KOPT-K1 (cell line): ENCODE data around the gene RIN3.

Source experiments
- H3K27ac ChIP-seq: fragments of 200-600 bp; sonication (generic); 2 replicates; pipeline ENCODE4 v1.5.1; 2016; ENCODE audit warnings: antibody characterized with exemption, mild to moderate bottlenecking, low read depth, low read length; ENCODE audit not compliant: poor library complexity, severe bottlenecking
- H3K36me3 ChIP-seq: fragments of 200-600 bp; sonication (generic); 2 replicates; pipeline ENCODE4 v1.5.1; 2017; ENCODE audit warnings: antibody characterized with exemption, mild to moderate bottlenecking, low read length, moderate library complexity; ENCODE audit not compliant: insufficient read depth
- H3K9me3 ChIP-seq: fragments of 200-600 bp; sonication (generic); 2 replicates; pipeline ENCODE4 v1.5.1; 2017; ENCODE audit warnings: antibody characterized with exemption, low read length, mild to moderate bottlenecking; ENCODE audit not compliant: insufficient read depth, poor library complexity, severe bottlenecking

RIN3 gene

GRCh38 chr14:92561906-92562479, 48.4 kb downstream of the RIN3 start:
- Histone ChIP-seq H3K9me3 (peaks cover 12% of the 10 kb centered on the region), H3K27ac (no peak overlapping the region), H3K36me3 (peaks cover 93% of the 10 kb centered on the region)

DNA sequence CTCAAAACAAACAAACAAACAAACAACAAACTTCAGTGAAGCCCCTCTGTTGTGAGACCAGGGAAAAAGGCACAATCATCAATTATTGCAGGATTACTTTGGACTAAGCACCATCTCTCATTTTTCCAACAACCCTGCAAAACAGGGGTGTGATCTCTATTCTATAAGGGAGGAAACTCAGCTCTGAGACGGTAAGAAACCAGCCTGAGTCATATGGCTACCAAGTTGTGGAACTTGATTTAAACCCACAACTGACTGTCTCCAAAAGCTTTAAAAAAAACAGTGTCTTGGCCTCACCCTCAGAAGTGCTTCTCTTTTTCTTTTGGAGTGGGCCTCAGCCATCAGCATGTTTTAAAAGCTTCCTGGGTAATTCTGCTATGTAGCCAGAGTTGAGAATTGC, 49.8 kb downstream of the RIN3 start:
- Histone ChIP-seq H3K9me3 (peaks cover 15% of the 10 kb centered on the region), H3K27ac (no peak overlapping the region), H3K36me3 (peaks cover 85% of the 10 kb centered on the region)

DNA sequence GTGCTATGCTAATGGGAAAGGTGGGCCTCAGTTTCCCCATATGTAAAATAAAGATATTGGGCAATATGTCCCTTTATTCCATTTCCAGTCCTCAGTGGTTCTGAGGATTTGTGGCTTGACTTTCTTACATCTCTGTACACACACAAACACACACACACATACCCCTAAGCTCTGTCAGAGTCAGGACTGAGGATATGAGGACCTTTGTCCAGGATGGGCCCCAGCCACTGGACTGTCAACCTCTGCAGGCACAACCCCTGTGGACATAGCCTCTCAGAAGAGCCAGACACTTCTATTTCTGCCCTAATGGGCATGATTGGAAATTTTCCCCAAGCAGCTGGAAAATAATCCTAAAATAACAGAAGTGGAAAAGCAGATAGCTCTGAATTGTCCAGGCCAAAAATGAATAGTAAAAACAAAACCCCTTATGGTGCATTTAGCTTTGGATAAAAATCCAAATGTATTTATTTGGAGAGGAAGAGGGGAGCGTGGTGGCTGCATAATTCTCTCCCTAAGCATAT, 50.2 kb downstream of the RIN3 start:
- Histone ChIP-seq H3K27ac (no peak overlapping the region), H3K36me3 (peaks cover 80% of the 10 kb centered on the region), H3K9me3 (peaks cover 15% of the 10 kb centered on the region)

- Histone ChIP-seq H3K9me3 (peaks cover 15% of the 10 kb centered on the region), H3K36me3 (peaks cover 74% of the 10 kb centered on the region), H3K27ac (no peak overlapping the region)
These were observed 50.9 kb downstream of the RIN3 start for GRCh38 chr14:92564344-92565039.

DNA sequence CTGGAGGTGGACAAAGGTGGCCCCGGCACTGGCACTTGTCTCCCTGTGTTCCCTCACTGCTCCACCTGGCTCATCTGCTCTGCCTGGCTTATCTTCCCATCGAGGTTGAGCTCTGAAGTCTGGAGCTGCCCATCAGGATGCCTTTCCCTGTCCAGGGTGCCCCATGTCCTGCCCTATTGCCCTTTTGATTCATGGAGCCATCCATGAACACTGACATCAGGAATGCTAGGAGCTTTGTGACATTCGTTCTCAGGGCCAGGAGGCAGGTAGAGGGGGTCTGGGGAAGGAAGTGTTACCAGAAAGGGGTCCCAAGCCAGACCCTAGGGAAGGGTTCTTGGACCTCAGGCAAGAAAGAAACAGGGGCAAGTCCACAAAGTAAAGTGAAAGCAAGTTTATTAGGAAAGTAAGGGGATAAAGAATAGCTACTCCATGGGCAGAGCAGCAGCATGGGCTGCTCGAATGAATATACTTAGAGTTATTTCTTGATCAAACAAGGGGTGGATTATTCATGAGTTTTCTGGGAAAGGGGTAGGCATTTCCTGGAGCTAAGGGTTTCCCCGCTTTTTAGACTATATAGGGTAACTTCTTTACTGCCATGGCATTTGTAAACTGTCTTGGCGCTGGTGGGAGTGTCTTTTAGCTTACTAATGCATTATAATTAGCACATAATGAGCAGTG, 51.6 kb downstream of the RIN3 start:
- H3K36me3 ChIP-seq: peaks cover 72% of the 10 kb centered on the region
- no peak overlapping the region for H3K27ac ChIP-seq
- H3K9me3 ChIP-seq: peaks cover 15% of the 10 kb centered on the region

DNA sequence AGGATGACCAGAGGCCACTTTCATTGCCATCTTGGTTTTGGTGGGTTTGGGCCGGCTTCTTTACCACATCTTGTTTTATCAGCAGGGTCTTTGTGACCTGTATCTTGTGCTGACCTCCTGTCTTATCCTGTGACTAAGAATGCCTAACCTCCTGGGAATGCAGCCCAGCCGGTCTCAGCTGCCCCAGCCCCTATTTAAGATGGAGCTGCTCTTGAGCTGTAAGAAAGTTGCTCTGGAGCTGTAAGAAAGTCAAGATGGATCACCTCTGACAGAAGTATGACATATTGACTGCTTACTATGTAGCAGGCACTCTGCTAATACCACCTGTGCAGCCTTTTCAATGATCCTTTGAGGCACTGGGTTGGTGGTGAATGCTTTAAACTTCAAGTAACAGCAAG, 52.1 kb downstream of the RIN3 start:
- Histone ChIP-seq H3K9me3 (peaks cover 15% of the 10 kb centered on the region), H3K27ac (no peak overlapping the region), H3K36me3 (peaks cover 70% of the 10 kb centered on the region)

- H3K36me3 ChIP-seq: peaks cover 66% of the 10 kb centered on the region
- H3K27ac ChIP-seq: no peak overlapping the region
- H3K9me3 ChIP-seq: peaks cover 15% of the 10 kb centered on the region
These were observed 53.7 kb downstream of the RIN3 start for GRCh38 chr14:92567173-92567725.

GRCh38 chr14:92568621-92569479, 55.3 kb downstream of the RIN3 start:
- Histone ChIP-seq H3K36me3 (peaks cover 60% of the 10 kb centered on the region), H3K9me3 (peaks cover 15% of the 10 kb centered on the region), H3K27ac (peak overlapping the region; percentile 75)

GRCh38 chr14:92570674-92571262, 57.2 kb downstream of the RIN3 start:
- no peak overlapping the region for H3K27ac ChIP-seq
- H3K9me3 ChIP-seq: peaks cover 14% of the 10 kb centered on the region
- peaks cover 44% of the 10 kb centered on the region for H3K36me3 ChIP-seq

- Histone ChIP-seq H3K27ac (no peak overlapping the region), H3K36me3 (peaks cover 32% of the 10 kb centered on the region), H3K9me3 (peaks cover 2% of the 10 kb centered on the region)
These were observed 58.5 kb downstream of the RIN3 start for GRCh38 chr14:92572050-92572449.

DNA sequence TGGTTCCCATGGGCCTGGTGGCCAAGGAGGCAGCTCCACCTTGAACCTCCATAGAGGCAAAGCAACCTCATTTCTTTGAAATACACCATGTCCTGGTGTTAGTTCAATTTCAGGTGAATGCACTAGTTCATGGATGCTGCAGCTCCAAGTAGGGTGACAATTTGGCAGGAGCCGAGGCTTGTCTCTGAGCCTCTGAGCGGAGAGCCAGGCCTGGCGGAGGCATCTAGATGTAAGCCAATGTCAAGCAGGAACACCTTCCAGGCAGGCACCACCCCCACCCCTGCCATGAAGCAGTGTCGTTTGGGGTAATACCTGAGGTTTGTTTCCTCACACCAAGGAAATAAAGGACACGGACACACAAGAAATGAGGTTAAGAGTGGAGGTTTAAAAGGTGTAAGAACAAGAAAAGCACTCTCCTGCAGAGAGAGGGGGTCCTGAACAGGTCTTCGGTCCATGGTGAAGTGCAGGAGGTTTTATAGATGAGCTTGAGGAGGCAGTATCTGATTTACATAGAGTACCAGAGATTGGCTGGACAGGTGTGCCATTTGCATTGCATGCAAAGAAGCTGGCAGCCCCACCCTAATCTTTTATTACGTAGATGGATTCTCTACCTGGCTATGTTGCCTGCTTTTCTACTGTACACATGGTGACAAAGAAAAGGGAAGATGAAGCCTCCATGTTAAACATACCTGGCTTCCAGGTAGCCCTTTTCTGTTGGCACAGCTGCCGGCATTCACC, 60.3 kb downstream of the RIN3 start:
- H3K27ac ChIP-seq: no peak overlapping the region
- no peaks in the 10 kb centered on the region for H3K9me3 ChIP-seq
- peaks cover 41% of the 10 kb centered on the region for H3K36me3 ChIP-seq

GRCh38 chr14:92575061-92575747, 61.6 kb downstream of the RIN3 start:
- Histone ChIP-seq H3K9me3 (no peaks in the 10 kb centered on the region), H3K27ac (no peak overlapping the region), H3K36me3 (peaks cover 49% of the 10 kb centered on the region)

DNA sequence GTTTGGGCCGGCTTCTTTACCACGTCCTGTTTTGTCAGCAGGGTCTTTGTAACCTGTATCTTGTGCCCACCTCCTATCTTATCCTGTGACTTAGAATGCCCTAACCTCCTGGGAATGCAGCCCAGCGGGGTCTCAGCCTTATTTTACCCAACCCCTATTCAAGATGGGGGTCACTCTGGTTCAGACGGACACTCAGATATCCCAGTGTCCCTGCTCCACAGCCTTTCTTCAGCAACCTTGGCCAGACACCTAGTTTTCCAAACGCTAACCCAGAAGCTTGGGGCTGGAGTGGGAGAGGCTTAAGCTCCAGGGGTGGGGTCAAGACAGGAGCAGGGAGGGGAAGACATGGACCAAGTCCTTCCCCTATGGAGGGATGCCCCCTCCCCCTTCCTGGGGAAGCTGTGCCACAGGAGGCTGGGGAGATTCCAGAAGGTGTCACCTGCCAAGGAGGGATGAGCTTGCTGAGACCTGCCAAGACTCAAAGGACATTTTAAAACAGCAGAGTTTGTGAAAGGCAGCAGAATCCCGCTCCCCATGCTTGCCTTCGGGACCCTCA, 62.2 kb downstream of the RIN3 start:
- H3K27ac ChIP-seq: no peak overlapping the region
- H3K9me3 ChIP-seq: no peaks in the 10 kb centered on the region
- peaks cover 52% of the 10 kb centered on the region for H3K36me3 ChIP-seq
